Measurements from ENCODE around the gene AGBL4. TPM values are rescaled to one million over a fixed set of nuclear protein-coding genes. Genes with fewer than 3 reads are reported as not detected.

AGBL4 gene
- total RNA-seq, 1 donor from 2014 or later = not detected

DNA sequence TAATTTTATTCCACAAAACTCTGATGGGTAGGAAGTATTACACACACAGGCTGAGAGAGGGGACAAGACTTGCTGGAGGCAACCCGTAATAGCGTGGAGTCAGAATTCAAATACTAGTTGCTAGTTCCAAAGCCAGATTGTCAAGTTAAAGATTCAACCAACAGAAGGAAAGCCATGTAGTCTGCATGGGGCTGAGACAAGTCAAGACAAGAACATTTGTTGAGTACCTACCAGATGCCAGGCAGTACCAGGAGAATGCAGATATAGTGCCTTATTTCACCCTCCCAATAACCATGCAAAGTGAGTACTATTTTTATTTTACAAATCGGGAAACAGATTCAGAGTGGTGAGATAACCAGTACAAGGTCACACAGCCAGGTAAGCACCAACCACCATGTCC lies 1441.3 kb downstream of the AGBL4 start:
- intact Hi-C loops (cut with DNase I) = no loop called here
- TF ChIP-seq, protein P1, sequence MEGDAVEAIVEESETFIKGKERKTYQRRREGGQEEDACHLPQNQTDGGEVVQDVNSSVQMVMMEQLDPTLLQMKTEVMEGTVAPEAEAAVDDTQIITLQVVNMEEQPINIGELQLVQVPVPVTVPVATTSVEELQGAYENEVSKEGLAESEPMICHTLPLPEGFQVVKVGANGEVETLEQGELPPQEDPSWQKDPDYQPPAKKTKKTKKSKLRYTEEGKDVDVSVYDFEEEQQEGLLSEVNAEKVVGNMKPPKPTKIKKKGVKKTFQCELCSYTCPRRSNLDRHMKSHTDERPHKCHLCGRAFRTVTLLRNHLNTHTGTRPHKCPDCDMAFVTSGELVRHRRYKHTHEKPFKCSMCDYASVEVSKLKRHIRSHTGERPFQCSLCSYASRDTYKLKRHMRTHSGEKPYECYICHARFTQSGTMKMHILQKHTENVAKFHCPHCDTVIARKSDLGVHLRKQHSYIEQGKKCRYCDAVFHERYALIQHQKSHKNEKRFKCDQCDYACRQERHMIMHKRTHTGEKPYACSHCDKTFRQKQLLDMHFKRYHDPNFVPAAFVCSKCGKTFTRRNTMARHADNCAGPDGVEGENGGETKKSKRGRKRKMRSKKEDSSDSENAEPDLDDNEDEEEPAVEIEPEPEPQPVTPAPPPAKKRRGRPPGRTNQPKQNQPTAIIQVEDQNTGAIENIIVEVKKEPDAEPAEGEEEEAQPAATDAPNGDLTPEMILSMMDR (IDR thresholded peaks at IDR 0.05) = no peak

DNA sequence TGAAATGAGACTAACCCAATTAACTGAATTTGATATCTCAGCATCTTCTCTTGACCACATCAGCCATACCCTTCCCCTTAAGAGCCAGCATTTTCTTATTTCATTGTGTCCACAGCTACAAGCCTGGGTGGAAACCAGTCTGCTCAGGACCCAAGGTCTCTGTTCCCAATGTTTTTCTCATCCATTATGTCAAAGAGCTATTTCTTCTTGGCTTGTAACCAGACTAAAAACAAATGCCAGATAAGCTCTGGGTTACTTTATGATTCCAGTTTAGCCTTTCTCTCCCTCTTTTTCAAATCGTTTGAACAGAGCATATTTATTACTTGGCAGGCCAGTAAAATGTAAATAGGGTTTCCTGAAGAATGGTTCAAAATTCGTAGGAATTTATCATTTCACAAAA lies 1442.5 kb downstream of the AGBL4 start:
- DNase-seq (ENCODE audit: low spot score in 2 of 2) = no peak
- Histone ChIP-seq H3K4me3 (no peak overlapping the region), H3K27ac (no peak overlapping the region), H3K36me3 (no peaks in the 10 kb centered on the region), H3K27me3 (no peaks in the 10 kb centered on the region), H3K9me3 (no peaks in the 10 kb centered on the region), H3K4me1 (no peaks in the 10 kb centered on the region)
- intact Hi-C loops (cut with DNase I) = no loop called here
- TF ChIP-seq, protein P1 (IDR thresholded peaks at IDR 0.05) = no peak

More for the DNA sequence above, 1441.3 kb downstream of the AGBL4 start:
- no peaks in the 10 kb centered on the region for H3K9me3 ChIP-seq
- H3K27me3 ChIP-seq = no peaks in the 10 kb centered on the region
- no peaks in the 10 kb centered on the region for H3K36me3 ChIP-seq
- no peak for DNase-seq (ENCODE audit: low spot score in 2 of 2)
- H3K27ac ChIP-seq = no peak overlapping the region
- H3K4me1 ChIP-seq = no peaks in the 10 kb centered on the region
- H3K4me3 ChIP-seq = no peak overlapping the region

GRCh38 chr1:48576565-48576964 lies 1447.2 kb downstream of the AGBL4 start:
- Histone ChIP-seq H3K4me3 (no peak overlapping the region), H3K9me3 (no peaks in the 10 kb centered on the region), H3K36me3 (no peaks in the 10 kb centered on the region), H3K27me3 (no peaks in the 10 kb centered on the region), H3K27ac (no peak overlapping the region), H3K4me1 (no peaks in the 10 kb centered on the region)
- TF ChIP-seq, protein P1 (IDR thresholded peaks at IDR 0.05) = no peak
- DNase-seq (ENCODE audit: low spot score in 2 of 2) = no peak
- intact Hi-C loops (cut with DNase I) = no loop called here

- intact Hi-C loops (cut with DNase I) = loop anchor here (2.0 kb wide), 1 partner anchor 244 kb away; no protein-coding TSS in a partner anchor
- H3K27me3 ChIP-seq = no peaks in the 10 kb centered on the region
- TF ChIP-seq, protein P1 (IDR thresholded peaks at IDR 0.05) = peak; percentile 10 to 71 (median 29)
- no peaks in the 10 kb centered on the region for H3K36me3 ChIP-seq
- H3K27ac ChIP-seq = no peak overlapping the region
- H3K9me3 ChIP-seq = no peaks in the 10 kb centered on the region
- H3K4me1 ChIP-seq = no peaks in the 10 kb centered on the region
- H3K4me3 ChIP-seq = no peak overlapping the region
- peak in 1 of 2 donors; percentile 63 for DNase-seq (ENCODE audit: low spot score in 2 of 2)
Measured at GRCh38 chr1:48572646-48573258, 1451.0 kb downstream of the AGBL4 start.

DNA sequence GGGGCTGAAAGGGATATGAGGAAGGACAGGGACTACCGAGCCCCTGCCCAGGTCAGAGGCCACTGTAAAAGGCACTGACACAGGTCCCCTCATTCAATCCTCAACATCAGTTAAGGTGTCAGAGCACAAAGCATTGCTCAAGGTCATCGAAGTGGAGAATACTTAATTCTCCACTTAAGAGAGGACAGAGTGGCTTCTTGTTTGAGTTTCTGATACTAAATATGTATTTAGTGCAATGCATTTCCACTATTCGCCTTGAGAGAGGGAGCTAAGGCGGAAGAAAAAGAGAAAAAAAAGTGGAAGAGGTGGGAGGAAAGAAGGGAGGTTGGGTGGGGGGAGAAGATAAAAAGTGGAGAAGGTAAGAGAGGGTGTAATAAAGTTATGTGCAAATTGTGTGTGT lies 1451.6 kb downstream of the AGBL4 start:
- H3K4me3 ChIP-seq = no peak overlapping the region
- DNase-seq (ENCODE audit: low spot score in 2 of 2) = no peak
- no peaks in the 10 kb centered on the region for H3K36me3 ChIP-seq
- no peaks in the 10 kb centered on the region for H3K4me1 ChIP-seq
- no peaks in the 10 kb centered on the region for H3K9me3 ChIP-seq
- no peak overlapping the region for H3K27ac ChIP-seq
- no peaks in the 10 kb centered on the region for H3K27me3 ChIP-seq
- TF ChIP-seq, protein P1 (IDR thresholded peaks at IDR 0.05) = no peak
- intact Hi-C loops (cut with DNase I) = loop anchor here (2.0 kb wide), 1 partner anchor 245 kb away; no protein-coding TSS in a partner anchor
